ENCODE measurements around the gene SYTL1.
A peak's percentile ranks its signal among the peaks of the same experiment; 100 is the strongest.

The SYTL1 gene

GRCh38 chr1:27392778-27393635 is 51.2 kb downstream of the SYTL1 start:
- DNase-seq (ENCODE audit: low read depth), result peak; percentile 32
- peak overlapping the region; percentile 73 for H3K4me3 ChIP-seq (ENCODE audit: low read depth, low read length)
- peak; percentile 33 for TF ChIP-seq CTCF (IDR thresholded peaks at IDR 0.05; ENCODE audit: low read depth, low read length)
- no peak for TF ChIP-seq POLR2A (IDR thresholded peaks at IDR 0.05; ENCODE audit: extremely low read depth, insufficient read length)

GRCh38 chr1:27393641-27394281 is 51.9 kb downstream of the SYTL1 start:
- TF ChIP-seq, protein P1, sequence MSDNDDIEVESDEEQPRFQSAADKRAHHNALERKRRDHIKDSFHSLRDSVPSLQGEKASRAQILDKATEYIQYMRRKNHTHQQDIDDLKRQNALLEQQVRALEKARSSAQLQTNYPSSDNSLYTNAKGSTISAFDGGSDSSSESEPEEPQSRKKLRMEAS (IDR thresholded peaks at IDR 0.05; ENCODE audit: low read depth, low read length), result no peak
- no peak for TF ChIP-seq POLR2A (IDR thresholded peaks at IDR 0.05; ENCODE audit: extremely low read depth, insufficient read length)
- TF ChIP-seq MYC (IDR thresholded peaks at IDR 0.05; ENCODE audit: low read depth, low read length), result no peak
- no peak for TF ChIP-seq CTCF (IDR thresholded peaks at IDR 0.05; ENCODE audit: low read depth, low read length)
- no peak overlapping the region for H3K4me3 ChIP-seq (ENCODE audit: low read depth, low read length)

GRCh38 chr1:27394282-27394658 is 52.4 kb downstream of the SYTL1 start:
- DNase-seq (ENCODE audit: low read depth), result no peak
- TF ChIP-seq POLR2A (IDR thresholded peaks at IDR 0.05; ENCODE audit: extremely low read depth, insufficient read length), result no peak
- no peak overlapping the region for H3K4me3 ChIP-seq (ENCODE audit: low read depth, low read length)

More at GRCh38 chr1:27393641-27394281, 51.9 kb downstream of the SYTL1 start:
- DNase-seq (ENCODE audit: low read depth), result no peak

- TF ChIP-seq MYC (IDR thresholded peaks at IDR 0.05; ENCODE audit: low read depth, low read length) (no peak), CTCF (IDR thresholded peaks at IDR 0.05; ENCODE audit: low read depth, low read length) (no peak), POLR2A (IDR thresholded peaks at IDR 0.05; ENCODE audit: extremely low read depth, insufficient read length) (no peak)
- TF ChIP-seq, protein P1 (IDR thresholded peaks at IDR 0.05; ENCODE audit: low read depth, low read length), result no peak
- no peak overlapping the region for H3K4me3 ChIP-seq (ENCODE audit: low read depth, low read length)
- DNase-seq (ENCODE audit: low read depth), result no peak
Measured at GRCh38 chr1:27394925-27395324, 53.1 kb downstream of the SYTL1 start.

- no peak overlapping the region for H3K4me3 ChIP-seq (ENCODE audit: low read depth, low read length)
- TF ChIP-seq POLR2A (IDR thresholded peaks at IDR 0.05; ENCODE audit: extremely low read depth, insufficient read length), result no peak
- TF ChIP-seq CTCF (IDR thresholded peaks at IDR 0.05; ENCODE audit: low read depth, low read length), result peak; percentile 88
- peak; percentile 48 for TF ChIP-seq MYC (IDR thresholded peaks at IDR 0.05; ENCODE audit: low read depth, low read length)
- DNase-seq (ENCODE audit: low read depth), result peak; percentile 79
Measured at GRCh38 chr1:27395441-27396195, 53.8 kb downstream of the SYTL1 start.

DNA sequence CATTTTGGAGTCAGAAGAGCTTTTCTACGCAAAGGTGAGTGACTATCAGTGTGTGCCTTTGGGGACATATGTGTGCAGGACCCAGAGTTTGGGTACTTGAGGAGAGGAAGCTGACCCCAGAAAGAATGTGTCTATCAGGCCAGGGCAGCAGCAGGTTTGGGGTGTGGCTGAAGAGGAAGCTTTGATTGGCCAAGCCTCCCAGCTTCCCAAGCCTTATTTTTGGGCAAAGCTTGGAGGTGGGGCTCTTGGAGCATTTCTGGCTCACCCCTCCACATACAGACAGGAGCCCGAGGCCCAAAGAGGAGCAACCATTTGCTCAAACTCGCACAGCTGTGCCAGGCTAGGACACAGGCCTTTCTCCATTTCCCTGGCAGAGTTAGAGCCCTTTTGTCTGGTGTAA is 55.3 kb downstream of the SYTL1 start:
- no peak for DNase-seq (ENCODE audit: low read depth)
- TF ChIP-seq CTCF (IDR thresholded peaks at IDR 0.05; ENCODE audit: low read depth, low read length) (no peak), MYC (IDR thresholded peaks at IDR 0.05; ENCODE audit: low read depth, low read length) (no peak), POLR2A (IDR thresholded peaks at IDR 0.05; ENCODE audit: extremely low read depth, insufficient read length) (no peak)
- TF ChIP-seq, protein P1 (IDR thresholded peaks at IDR 0.05; ENCODE audit: low read depth, low read length), result no peak
- no peak overlapping the region for H3K4me3 ChIP-seq (ENCODE audit: low read depth, low read length)
